ENCODE results near the gene OSMR. TPM values are rescaled to one million over a fixed set of nuclear protein-coding genes. Genes with fewer than 3 reads are reported as not detected.

OSMR gene
- polyA plus RNA-seq, 1 of the 3 experiments (the other 2 are of a cell fraction), result 56.0 TPM

DNA sequence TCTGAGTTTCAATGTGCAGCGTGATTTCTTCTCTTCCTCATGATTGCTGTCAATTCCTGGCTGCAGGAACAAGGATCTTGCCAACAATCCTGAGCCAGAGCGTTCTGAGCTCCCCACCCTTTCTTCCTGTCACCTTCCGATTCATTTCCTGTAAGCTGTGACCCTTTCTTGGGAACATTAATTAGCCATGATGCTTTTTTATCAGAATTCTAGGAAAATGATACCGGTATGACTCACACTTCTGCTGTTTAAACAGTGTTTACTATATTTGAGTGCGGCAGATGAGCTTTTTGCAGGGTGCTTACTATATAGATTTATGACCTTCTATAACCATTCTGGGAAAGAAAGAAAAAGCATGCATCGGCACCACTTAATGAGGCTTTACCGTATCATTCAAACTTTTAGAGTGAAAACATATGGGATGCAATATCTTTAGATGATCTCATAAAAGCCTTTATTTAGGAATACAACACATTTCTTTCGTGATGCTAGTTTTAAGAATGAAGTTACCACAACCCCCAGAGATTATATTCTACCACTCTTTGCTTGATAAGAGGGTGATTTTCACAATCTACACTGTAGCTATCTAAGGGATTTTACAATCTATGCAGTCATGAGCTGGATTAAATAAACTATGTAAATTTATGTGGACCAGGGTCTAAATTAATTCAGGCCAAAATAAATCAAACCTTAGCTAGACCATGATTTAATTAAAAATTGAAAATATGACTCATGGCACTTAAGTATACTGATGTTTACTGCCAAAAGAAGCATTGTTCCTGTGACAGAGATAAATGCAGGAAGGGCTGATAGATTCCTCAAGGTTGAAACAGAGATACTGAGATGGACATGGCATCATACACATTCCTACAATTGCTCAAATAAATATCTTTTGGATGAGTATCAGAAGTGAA is 38.0 kb upstream of the OSMR start (continued):
- peak; percentile 46 to 76; a peak in 3 of 4 replicates for TF ChIP-seq EP300 (IDR thresholded peaks at IDR 0.05; ENCODE audit: borderline replicate concordance in 1 of 2, low read depth in 1 of 2, low read length in 1 of 2)
- TF ChIP-seq TEAD4 (IDR thresholded peaks at IDR 0.05; ENCODE audit: borderline replicate concordance, insufficient read depth), result peak; percentile 77; the same call in 1 of the 2 replicates
- peak; percentile 75; the same call in 1 of the 2 replicates for TF ChIP-seq SIN3A (IDR thresholded peaks at IDR 0.05; ENCODE audit: borderline replicate concordance, low read depth, low read length)
- no peak for TF ChIP-seq RFX5 (IDR thresholded peaks at IDR 0.05; ENCODE audit: low read length)
- TF ChIP-seq, protein P1, sequence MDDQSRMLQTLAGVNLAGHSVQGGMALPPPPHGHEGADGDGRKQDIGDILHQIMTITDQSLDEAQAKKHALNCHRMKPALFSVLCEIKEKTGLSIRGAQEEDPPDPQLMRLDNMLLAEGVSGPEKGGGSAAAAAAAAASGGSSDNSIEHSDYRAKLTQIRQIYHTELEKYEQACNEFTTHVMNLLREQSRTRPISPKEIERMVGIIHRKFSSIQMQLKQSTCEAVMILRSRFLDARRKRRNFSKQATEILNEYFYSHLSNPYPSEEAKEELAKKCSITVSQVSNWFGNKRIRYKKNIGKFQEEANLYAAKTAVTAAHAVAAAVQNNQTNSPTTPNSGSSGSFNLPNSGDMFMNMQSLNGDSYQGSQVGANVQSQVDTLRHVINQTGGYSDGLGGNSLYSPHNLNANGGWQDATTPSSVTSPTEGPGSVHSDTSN (IDR thresholded peaks at IDR 0.05), result peak; percentile 96
- TF ChIP-seq USF2 (IDR thresholded peaks at IDR 0.05; ENCODE audit: borderline replicate concordance, low read depth, low read length), result no peak
- TF ChIP-seq NFIC (IDR thresholded peaks at IDR 0.05; ENCODE audit: borderline replicate concordance), result peak; percentile 75
- TF ChIP-seq, protein P2, sequence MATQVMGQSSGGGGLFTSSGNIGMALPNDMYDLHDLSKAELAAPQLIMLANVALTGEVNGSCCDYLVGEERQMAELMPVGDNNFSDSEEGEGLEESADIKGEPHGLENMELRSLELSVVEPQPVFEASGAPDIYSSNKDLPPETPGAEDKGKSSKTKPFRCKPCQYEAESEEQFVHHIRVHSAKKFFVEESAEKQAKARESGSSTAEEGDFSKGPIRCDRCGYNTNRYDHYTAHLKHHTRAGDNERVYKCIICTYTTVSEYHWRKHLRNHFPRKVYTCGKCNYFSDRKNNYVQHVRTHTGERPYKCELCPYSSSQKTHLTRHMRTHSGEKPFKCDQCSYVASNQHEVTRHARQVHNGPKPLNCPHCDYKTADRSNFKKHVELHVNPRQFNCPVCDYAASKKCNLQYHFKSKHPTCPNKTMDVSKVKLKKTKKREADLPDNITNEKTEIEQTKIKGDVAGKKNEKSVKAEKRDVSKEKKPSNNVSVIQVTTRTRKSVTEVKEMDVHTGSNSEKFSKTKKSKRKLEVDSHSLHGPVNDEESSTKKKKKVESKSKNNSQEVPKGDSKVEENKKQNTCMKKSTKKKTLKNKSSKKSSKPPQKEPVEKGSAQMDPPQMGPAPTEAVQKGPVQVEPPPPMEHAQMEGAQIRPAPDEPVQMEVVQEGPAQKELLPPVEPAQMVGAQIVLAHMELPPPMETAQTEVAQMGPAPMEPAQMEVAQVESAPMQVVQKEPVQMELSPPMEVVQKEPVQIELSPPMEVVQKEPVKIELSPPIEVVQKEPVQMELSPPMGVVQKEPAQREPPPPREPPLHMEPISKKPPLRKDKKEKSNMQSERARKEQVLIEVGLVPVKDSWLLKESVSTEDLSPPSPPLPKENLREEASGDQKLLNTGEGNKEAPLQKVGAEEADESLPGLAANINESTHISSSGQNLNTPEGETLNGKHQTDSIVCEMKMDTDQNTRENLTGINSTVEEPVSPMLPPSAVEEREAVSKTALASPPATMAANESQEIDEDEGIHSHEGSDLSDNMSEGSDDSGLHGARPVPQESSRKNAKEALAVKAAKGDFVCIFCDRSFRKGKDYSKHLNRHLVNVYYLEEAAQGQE (IDR thresholded peaks at IDR 0.05; ENCODE audit: low read depth, low read length), result no peak
- TF ChIP-seq FOXJ3 (CRISPR knock-in tag; IDR thresholded peaks at IDR 0.05), result no peak
- peak; percentile 75 for TF ChIP-seq FOSL2 (IDR thresholded peaks at IDR 0.05; ENCODE audit: borderline replicate concordance, low read depth)
- 0 out of 2 replicates have a peak, but pooled peaks have one; percentile 13 for TF ChIP-seq FOXM1 (IDR thresholded peaks at IDR 0.05; ENCODE audit: low read depth)
- no peak for TF ChIP-seq NRF1 (IDR thresholded peaks at IDR 0.05; ENCODE audit: low read depth, low read length)

All from SK-N-SH (cell line).